RWPE2 (cell line): ENCODE measurements around the gene BMI1.
A peak's percentile ranks its signal among the peaks of the same experiment; 100 is the strongest.

Experiments used
- ATAC-seq: fragments of 200-7000 bp; cut with Tn5 transposase; 3 replicates; pipeline ENCODE4 v1.9.1; 2021; ENCODE audit warnings: low read depth
- DNase-seq: peaks from one replicate; pipeline ENCODE4 v3.0.0-alpha.2; 2020; ENCODE audit warnings: low spot score
- H3K27ac ChIP-seq: fragments of 450-650 bp; 2 replicates; pipeline ENCODE4 v1.5.1; 2017; ENCODE audit warnings: mild to moderate bottlenecking; ENCODE audit not compliant: poor library complexity, severe bottlenecking
- H3K27me3 ChIP-seq: fragments of 250-450 bp; sonication (Bioruptor Pico); 2 replicates; pipeline ENCODE4 v1.5.1; 2021; ENCODE audit warnings: mild to moderate bottlenecking, moderate library complexity; ENCODE audit not compliant: insufficient read depth, poor library complexity, severe bottlenecking
- H3K36me3 ChIP-seq: fragments of 250-450 bp; sonication (Bioruptor Pico); 2 replicates; pipeline ENCODE4 v1.5.1; 2020; ENCODE audit warnings: low read depth, mild to moderate bottlenecking, moderate library complexity
- H3K4me1 ChIP-seq: fragments of 250-450 bp; sonication (Bioruptor Pico); 2 replicates; pipeline ENCODE4 v1.5.1; 2021; ENCODE audit warnings: mild to moderate bottlenecking, moderate library complexity; ENCODE audit not compliant: insufficient read depth, poor library complexity, severe bottlenecking
- H3K4me3 ChIP-seq: fragments of 250-450 bp; sonication (Bioruptor Pico); 2 replicates; pipeline ENCODE4 v1.5.1; 2021; ENCODE audit warnings: mild to moderate bottlenecking, moderate library complexity; ENCODE audit not compliant: severe bottlenecking
- H3K9me3 ChIP-seq: fragments of 250-450 bp; sonication (Bioruptor Pico); 2 replicates; pipeline ENCODE4 v1.5.1; 2021; ENCODE audit warnings: mild to moderate bottlenecking, moderate library complexity; ENCODE audit not compliant: severe bottlenecking
- CTCF ChIP-seq: fragments of 450-650 bp; IDR thresholded peaks from one replicate; pipeline ENCODE4 v1.5.1; 2017; ENCODE audit warnings: mild to moderate bottlenecking, moderate library complexity; ENCODE audit not compliant: poor library complexity, severe bottlenecking

Gene BMI1

GRCh38 chr10:22340329-22341189 lies 19.7 kb downstream of the BMI1 start:
- no peaks in the 10 kb centered on the region for H3K36me3 ChIP-seq
- DNase-seq (no peak), ATAC-seq (peak; percentile 70)
- peak overlapping the region; percentile 91 for H3K4me3 ChIP-seq
- peak overlapping the region; percentile 30 for H3K27ac ChIP-seq
- H3K4me1 ChIP-seq: peaks cover 10% of the 10 kb centered on the region
- TF ChIP-seq CTCF: no peak
- H3K27me3 ChIP-seq: peaks cover 91% of the 10 kb centered on the region
- H3K9me3 ChIP-seq: no peaks in the 10 kb centered on the region

GRCh38 chr10:22341190-22341925 lies 20.5 kb downstream of the BMI1 start:
- Histone ChIP-seq H3K27me3 (peaks cover 91% of the 10 kb centered on the region), H3K4me1 (peaks cover 5% of the 10 kb centered on the region), H3K4me3 (peak overlapping the region; percentile 91), H3K27ac (no peak overlapping the region), H3K9me3 (no peaks in the 10 kb centered on the region), H3K36me3 (no peaks in the 10 kb centered on the region)
- TF ChIP-seq CTCF: no peak
- peak; percentile 37 for ATAC-seq
- no peak for DNase-seq

GRCh38 chr10:22341926-22342196 lies 21.0 kb downstream of the BMI1 start:
- Histone ChIP-seq H3K27ac (no peak overlapping the region), H3K27me3 (peaks cover 91% of the 10 kb centered on the region), H3K36me3 (no peaks in the 10 kb centered on the region), H3K9me3 (no peaks in the 10 kb centered on the region), H3K4me1 (peaks cover 5% of the 10 kb centered on the region), H3K4me3 (no peak overlapping the region)
- no peak for TF ChIP-seq CTCF
- ATAC-seq (no peak), DNase-seq (no peak)

GRCh38 chr10:22342421-22342820 lies 21.5 kb downstream of the BMI1 start:
- no peak for ATAC-seq
- H3K4me3 ChIP-seq: no peak overlapping the region
- H3K36me3 ChIP-seq: no peaks in the 10 kb centered on the region
- H3K9me3 ChIP-seq: no peaks in the 10 kb centered on the region
- no peak overlapping the region for H3K27ac ChIP-seq
- TF ChIP-seq CTCF: no peak
- DNase-seq: no peak
- peaks cover 5% of the 10 kb centered on the region for H3K4me1 ChIP-seq
- peaks cover 91% of the 10 kb centered on the region for H3K27me3 ChIP-seq

GRCh38 chr10:22343731-22344130 lies 22.8 kb downstream of the BMI1 start:
- no peak overlapping the region for H3K27ac ChIP-seq
- H3K4me1 ChIP-seq: peaks cover 5% of the 10 kb centered on the region
- no peaks in the 10 kb centered on the region for H3K36me3 ChIP-seq
- no peak overlapping the region for H3K4me3 ChIP-seq
- ATAC-seq (no peak), DNase-seq (no peak)
- H3K27me3 ChIP-seq: peaks cover 90% of the 10 kb centered on the region
- TF ChIP-seq CTCF: no peak
- no peaks in the 10 kb centered on the region for H3K9me3 ChIP-seq
